H9 (cell line): ENCODE results near the gene MYH14. TPM values are rescaled to one million over a fixed set of nuclear protein-coding genes. Genes with fewer than 3 reads are reported as not detected.

Experiments
- DNase-seq: peaks from one replicate; pipeline ENCODE4 v3.0.0-alpha.2; 2017
- H2AFZ ChIP-seq: one replicate; pipeline ENCODE4 v1.6.1; 2013; ENCODE audit warnings: mild to moderate bottlenecking, low read length, control low read depth, moderate library complexity
- H2AK5ac ChIP-seq: 2 replicates; pipeline ENCODE4 v1.6.1; 2013; ENCODE audit warnings: low read length, control low read depth, mixed read lengths; ENCODE audit not compliant: insufficient read length
- H2BK120ac ChIP-seq: one replicate; pipeline ENCODE4 v1.6.1; 2013; ENCODE audit warnings: low read depth, mild to moderate bottlenecking, low read length, control low read depth, inconsistent platforms; ENCODE audit not compliant: poor library complexity, severe bottlenecking
- H2BK12ac ChIP-seq: 2 replicates; pipeline ENCODE4 v1.6.1; 2013; ENCODE audit warnings: low read length, control low read depth, mixed read lengths, low read depth; ENCODE audit not compliant: insufficient read length
- H2BK15ac ChIP-seq: 2 replicates; pipeline ENCODE4 v1.6.1; 2013; ENCODE audit warnings: low read depth, low read length, control low read depth
- H2BK20ac ChIP-seq: one replicate; pipeline ENCODE4 v1.6.1; 2013; ENCODE audit warnings: low read depth, mild to moderate bottlenecking, low read length, control low read depth, inconsistent platforms; ENCODE audit not compliant: poor library complexity, severe bottlenecking
- H2BK5ac ChIP-seq: 2 replicates; pipeline ENCODE4 v1.6.1; 2013; ENCODE audit warnings: low read length, control low read depth, mixed read lengths; ENCODE audit not compliant: insufficient read length
- H3K14ac ChIP-seq: 2 replicates; pipeline ENCODE4 v1.6.1; 2013; ENCODE audit warnings: low read length, control low read depth; ENCODE audit not compliant: insufficient read depth
- H3K18ac ChIP-seq: 2 replicates; pipeline ENCODE4 v1.6.1; 2013; ENCODE audit warnings: low read depth, mild to moderate bottlenecking, mixed read lengths, low read length, control low read depth; ENCODE audit not compliant: insufficient read length
- H3K23ac ChIP-seq: 2 replicates; pipeline ENCODE4 v1.6.1; 2013; ENCODE audit warnings: low read length, control low read depth, mixed read lengths, low read depth; ENCODE audit not compliant: insufficient read length
- H3K23me2 ChIP-seq: 2 replicates; pipeline ENCODE4 v1.6.1; 2013; ENCODE audit warnings: low read depth, mild to moderate bottlenecking, mixed read lengths, low read length, control low read depth; ENCODE audit not compliant: insufficient read length, poor library complexity, severe bottlenecking
- H3K27ac ChIP-seq: 2 replicates; pipeline ENCODE4 v1.5.1; 2013; ENCODE audit warnings: low read length, control low read depth, mixed read lengths, low read depth; ENCODE audit not compliant: insufficient read length
- H3K27me3 ChIP-seq: 2 replicates; pipeline ENCODE4 v1.6.1; 2013; ENCODE audit warnings: low read length, control low read depth, inconsistent platforms; ENCODE audit not compliant: insufficient read depth
- H3K4ac ChIP-seq: 2 replicates; pipeline ENCODE4 v1.6.1; 2013; ENCODE audit warnings: low read depth, mild to moderate bottlenecking, control low read depth, inconsistent platforms, low read length, moderate library complexity
- H3K4me1 ChIP-seq: 2 replicates; pipeline ENCODE4 v1.6.1; 2013; ENCODE audit warnings: low read length, control low read depth, inconsistent platforms; ENCODE audit not compliant: insufficient read depth
- H3K4me2 ChIP-seq: 2 replicates; pipeline ENCODE4 v1.6.1; 2013; ENCODE audit warnings: low read length, control low read depth, mixed read lengths; ENCODE audit not compliant: insufficient read length, insufficient read depth
- H3K56ac ChIP-seq: 2 replicates; pipeline ENCODE4 v1.6.1; 2013; ENCODE audit warnings: low read depth, mild to moderate bottlenecking, mixed read lengths, low read length, control low read depth; ENCODE audit not compliant: insufficient read length
- H3K79me1 ChIP-seq: 2 replicates; pipeline ENCODE4 v1.6.1; 2013; ENCODE audit warnings: low read depth, mild to moderate bottlenecking, moderate library complexity, low read length, control low read depth, inconsistent platforms; ENCODE audit not compliant: insufficient read depth, poor library complexity, severe bottlenecking
- H3K79me2 ChIP-seq: 2 replicates; pipeline ENCODE4 v1.6.1; 2013; ENCODE audit warnings: low read length, control low read depth, inconsistent platforms; ENCODE audit not compliant: insufficient read depth
- H3K9ac ChIP-seq: 2 replicates; pipeline ENCODE4 v1.6.1; 2013; ENCODE audit warnings: low read length, control low read depth, mixed read lengths; ENCODE audit not compliant: insufficient read length; ENCODE audit errors: extremely low read depth
- H3K9me3 ChIP-seq: one replicate; pipeline ENCODE4 v1.6.1; 2013; ENCODE audit warnings: low read depth, low read length, inconsistent platforms; ENCODE audit not compliant: control insufficient read depth
- H3T11ph ChIP-seq: one replicate; pipeline ENCODE4 v1.6.1; 2013; ENCODE audit warnings: mild to moderate bottlenecking, low read length, control low read depth, inconsistent platforms
- H4K20me1 ChIP-seq: one replicate; pipeline ENCODE4 v1.6.1; 2013; ENCODE audit not compliant: control insufficient read depth, insufficient read length, insufficient read depth
- H4K5ac ChIP-seq: 2 replicates; pipeline ENCODE4 v1.6.1; 2013; ENCODE audit warnings: low read depth, mild to moderate bottlenecking, mixed read lengths, low read length, control low read depth; ENCODE audit not compliant: insufficient read length
- H4K8ac ChIP-seq: replicated peaks from 2 replicates; pipeline ENCODE4 v1.6.1; 2013; ENCODE audit warnings: low read length, control low read depth, mixed read lengths, low read depth; ENCODE audit not compliant: insufficient read length
- H4K91ac ChIP-seq: 2 replicates; pipeline ENCODE4 v1.6.1; 2013; ENCODE audit warnings: low read depth, mild to moderate bottlenecking, moderate library complexity, mixed read lengths, low read length, control low read depth; ENCODE audit not compliant: insufficient read length
- H3K27ac Mint-ChIP-seq, 3 experiments: 2 replicates in 2 of 3; 3 replicates in 1 of 3; pipeline ENCODE4 v1.8.0; 2020 to 2021; ENCODE audit warnings: mixed read lengths in 3 of 3, mild to moderate bottlenecking in 1 of 3, moderate library complexity in 1 of 3
- H3K27me3 Mint-ChIP-seq: 2 replicates; pipeline ENCODE4 v1.8.0; 2021; ENCODE audit warnings: low read depth, mild to moderate bottlenecking, moderate library complexity, mixed read lengths
- H3K36me3 Mint-ChIP-seq, 3 experiments: 2 replicates in 2 of 3; 3 replicates in 1 of 3; pipeline ENCODE4 v1.8.0; 2020 to 2021; ENCODE audit warnings: low read depth in 3 of 3, mixed read lengths in 3 of 3; ENCODE audit not compliant: insufficient read depth in 1 of 3
- H3K4me1 Mint-ChIP-seq, 2 experiments: 2 replicates each; pipeline ENCODE4 v1.8.0; 2020; ENCODE audit warnings: mixed read lengths in 2 of 2
- H3K4me3 Mint-ChIP-seq, 2 experiments: 2 replicates in 1 of 2; 3 replicates in 1 of 2; pipeline ENCODE4 v1.8.0; 2020 to 2021; ENCODE audit warnings: mild to moderate bottlenecking in 2 of 2, mixed read lengths in 2 of 2, moderate library complexity in 1 of 2
- H3K9me3 Mint-ChIP-seq, 2 experiments: 2 replicates in 1 of 2; 3 replicates in 1 of 2; pipeline ENCODE4 v1.8.0; 2020; ENCODE audit warnings: mild to moderate bottlenecking in 2 of 2, mixed read lengths in 2 of 2, moderate library complexity in 1 of 2
- WGBS: extraction: QIAGEN DNeasy Blood & Tissue Kit; methylation state at CpG from one replicate; pipeline ENCODE4 v1.1.7; 2013; ENCODE audit warnings: missing lambda C conversion rate, low lambda C conversion rate, mixed read lengths; ENCODE audit not compliant: insufficient read length; ENCODE audit errors: extremely low coverage; 5-methylcytosine and 5-hydroxymethylcytosine counted together
- total RNA-seq: library from RNA; stranded (reverse); gene quantifications from 2 replicates; pipeline ENCODE4 v1.2.1, GENCODE V29; 2021
- TF ChIP-seq, protein P1 (sequence below): fragments of 200-600 bp; sonication (generic); conservative IDR thresholded peaks from 3 replicates; pipeline ENCODE4 v1.8.0; 2021; ENCODE audit warnings: antibody characterized with exemption, mild to moderate bottlenecking

Gene MYH14
- total RNA-seq, 1 experiment from 2014 or later = 27.7 TPM

GRCh38 chr19:50242581-50242980 lies 39.2 kb downstream of the MYH14 start:
- Mint-ChIP-seq H3K9me3 (peaks cover 2 to 5% of the 10 kb centered on the region in 2 experiments; a peak in 2 of 5 replicates), H3K36me3 (peaks cover 11 to 22% (median 17%) of the 10 kb centered on the region in 3 experiments), H3K27ac (peak overlapping the region in 1 of 3 experiments; percentile 48; a peak in 1 of 7 replicates), H3K4me1 (peaks cover 29 to 38% of the 10 kb centered on the region in 2 experiments), H3K4me3 (no peak overlapping the region), H3K27me3 (no peaks in the 10 kb centered on the region)
- Histone ChIP-seq H3K23me2 (no peaks in the 10 kb centered on the region), H3K9me3 (no peaks in the 10 kb centered on the region), H4K91ac (no peak overlapping the region), H3K4me1 (no peaks in the 10 kb centered on the region), H2BK15ac (no peak overlapping the region), H3K4ac (no peak overlapping the region), H4K8ac (no peak overlapping the region), H4K20me1 (no peaks in the 10 kb centered on the region), H3K4me2 (no peak overlapping the region), H2BK20ac (no peak overlapping the region), H4K5ac (no peak overlapping the region), H2AK5ac (no peak overlapping the region), H2BK5ac (no peak overlapping the region), H3K14ac (no peak overlapping the region), H3K79me2 (no peaks in the 10 kb centered on the region), H3K18ac (no peak overlapping the region), H2AFZ (no peak overlapping the region), H3K56ac (no peak overlapping the region), H3K27ac (no peak overlapping the region), H3K79me1 (no peaks in the 10 kb centered on the region), H3K9ac (no peak overlapping the region), H3K23ac (no peak overlapping the region), H2BK12ac (no peak overlapping the region), H3K27me3 (no peaks in the 10 kb centered on the region), H2BK120ac (no peak overlapping the region), H3T11ph (no peak overlapping the region)
- WGBS = no CpG with 5 or more reads among the region's 6 CpGs
- DNase-seq = no peak
- TF ChIP-seq, protein P1, sequence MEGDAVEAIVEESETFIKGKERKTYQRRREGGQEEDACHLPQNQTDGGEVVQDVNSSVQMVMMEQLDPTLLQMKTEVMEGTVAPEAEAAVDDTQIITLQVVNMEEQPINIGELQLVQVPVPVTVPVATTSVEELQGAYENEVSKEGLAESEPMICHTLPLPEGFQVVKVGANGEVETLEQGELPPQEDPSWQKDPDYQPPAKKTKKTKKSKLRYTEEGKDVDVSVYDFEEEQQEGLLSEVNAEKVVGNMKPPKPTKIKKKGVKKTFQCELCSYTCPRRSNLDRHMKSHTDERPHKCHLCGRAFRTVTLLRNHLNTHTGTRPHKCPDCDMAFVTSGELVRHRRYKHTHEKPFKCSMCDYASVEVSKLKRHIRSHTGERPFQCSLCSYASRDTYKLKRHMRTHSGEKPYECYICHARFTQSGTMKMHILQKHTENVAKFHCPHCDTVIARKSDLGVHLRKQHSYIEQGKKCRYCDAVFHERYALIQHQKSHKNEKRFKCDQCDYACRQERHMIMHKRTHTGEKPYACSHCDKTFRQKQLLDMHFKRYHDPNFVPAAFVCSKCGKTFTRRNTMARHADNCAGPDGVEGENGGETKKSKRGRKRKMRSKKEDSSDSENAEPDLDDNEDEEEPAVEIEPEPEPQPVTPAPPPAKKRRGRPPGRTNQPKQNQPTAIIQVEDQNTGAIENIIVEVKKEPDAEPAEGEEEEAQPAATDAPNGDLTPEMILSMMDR = no peak
